Effector memory CD4-positive, alpha-beta T cell (primary cell): ENCODE measurements around the gene POT1.

ENCODE experiments used
- DNase-seq, 3 donors: peaks; one replicate each; pipeline ENCODE4 v3.0.0-alpha.2; 2020
- H3K27ac ChIP-seq: 2 replicates; pipeline ENCODE4 v1.7.0; 2013; ENCODE audit warnings: mild to moderate bottlenecking, low read length, moderate library complexity; ENCODE audit not compliant: insufficient read depth, poor library complexity, severe bottlenecking
- H3K27me3 ChIP-seq: replicated peaks from 2 replicates; pipeline ENCODE4 v1.7.0; 2013; ENCODE audit warnings: mild to moderate bottlenecking, low read length; ENCODE audit not compliant: insufficient read depth, control insufficient read depth, poor library complexity, severe bottlenecking
- H3K36me3 ChIP-seq: 2 replicates; pipeline ENCODE4 v1.7.0; 2013; ENCODE audit warnings: mild to moderate bottlenecking, low read length, moderate library complexity; ENCODE audit not compliant: control insufficient read depth, insufficient read depth
- H3K4me1 ChIP-seq: 2 replicates; pipeline ENCODE4 v1.7.0; 2013; ENCODE audit warnings: low read length, mild to moderate bottlenecking; ENCODE audit not compliant: control insufficient read depth, insufficient read depth, poor library complexity, severe bottlenecking
- H3K4me3 ChIP-seq: 2 replicates; pipeline ENCODE4 v1.7.0; 2013; ENCODE audit warnings: low read length, low read depth, mild to moderate bottlenecking; ENCODE audit not compliant: insufficient read depth, poor library complexity, severe bottlenecking
- H3K9me3 ChIP-seq: 2 replicates; pipeline ENCODE4 v1.7.0; 2013; ENCODE audit warnings: mild to moderate bottlenecking, low read length, moderate library complexity; ENCODE audit not compliant: control insufficient read depth

The POT1 gene

GRCh38 chr7:124818807-124819206 lies 110.8 kb downstream of the POT1 start:
- no peaks in the 10 kb centered on the region for H3K27me3 ChIP-seq
- no peaks in the 10 kb centered on the region for H3K9me3 ChIP-seq
- no peaks in the 10 kb centered on the region for H3K4me1 ChIP-seq
- no peak for DNase-seq
- H3K36me3 ChIP-seq: peaks cover 10% of the 10 kb centered on the region
- H3K27ac ChIP-seq: no peak overlapping the region
- no peak overlapping the region for H3K4me3 ChIP-seq

GRCh38 chr7:124813994-124814798 lies 115.4 kb downstream of the POT1 start:
- H3K4me3 ChIP-seq: no peak overlapping the region
- DNase-seq: no peak
- no peak overlapping the region for H3K27ac ChIP-seq
- no peaks in the 10 kb centered on the region for H3K27me3 ChIP-seq
- no peaks in the 10 kb centered on the region for H3K4me1 ChIP-seq
- no peaks in the 10 kb centered on the region for H3K36me3 ChIP-seq
- no peaks in the 10 kb centered on the region for H3K9me3 ChIP-seq

GRCh38 chr7:124812764-124813163 lies 116.9 kb downstream of the POT1 start:
- no peaks in the 10 kb centered on the region for H3K27me3 ChIP-seq
- DNase-seq: no peak
- no peaks in the 10 kb centered on the region for H3K4me1 ChIP-seq
- H3K27ac ChIP-seq: no peak overlapping the region
- no peaks in the 10 kb centered on the region for H3K36me3 ChIP-seq
- no peak overlapping the region for H3K4me3 ChIP-seq
- no peaks in the 10 kb centered on the region for H3K9me3 ChIP-seq

- Histone ChIP-seq H3K4me3 (no peak overlapping the region), H3K36me3 (no peaks in the 10 kb centered on the region), H3K9me3 (no peaks in the 10 kb centered on the region), H3K27ac (no peak overlapping the region), H3K4me1 (no peaks in the 10 kb centered on the region), H3K27me3 (no peaks in the 10 kb centered on the region)
- DNase-seq: no peak
Measured at GRCh38 chr7:124811341-124811740, 118.3 kb downstream of the POT1 start.

- Histone ChIP-seq H3K36me3 (no peaks in the 10 kb centered on the region), H3K27ac (no peak overlapping the region), H3K27me3 (no peaks in the 10 kb centered on the region), H3K9me3 (no peaks in the 10 kb centered on the region), H3K4me3 (no peak overlapping the region), H3K4me1 (no peaks in the 10 kb centered on the region)
- DNase-seq: no peak
Measured at GRCh38 chr7:124810605-124811004, 119.0 kb downstream of the POT1 start.

GRCh38 chr7:124808206-124808605 lies 121.4 kb downstream of the POT1 start:
- DNase-seq: no peak
- Histone ChIP-seq H3K36me3 (no peaks in the 10 kb centered on the region), H3K4me3 (no peak overlapping the region), H3K4me1 (no peaks in the 10 kb centered on the region), H3K9me3 (no peaks in the 10 kb centered on the region), H3K27ac (no peak overlapping the region), H3K27me3 (no peaks in the 10 kb centered on the region)

GRCh38 chr7:124801330-124801895 lies 128.2 kb downstream of the POT1 start:
- no peak for DNase-seq

GRCh38 chr7:124800386-124800785 lies 129.2 kb downstream of the POT1 start:
- no peak overlapping the region for H3K27ac ChIP-seq
- H3K4me1 ChIP-seq: no peaks in the 10 kb centered on the region
- DNase-seq: no peak
- H3K27me3 ChIP-seq: no peaks in the 10 kb centered on the region
- H3K9me3 ChIP-seq: no peaks in the 10 kb centered on the region
- H3K36me3 ChIP-seq: no peaks in the 10 kb centered on the region
- H3K4me3 ChIP-seq: no peak overlapping the region

More at GRCh38 chr7:124801330-124801895, 128.2 kb downstream of the POT1 start:
- no peak overlapping the region for H3K27ac ChIP-seq
- no peaks in the 10 kb centered on the region for H3K36me3 ChIP-seq
- H3K27me3 ChIP-seq: no peaks in the 10 kb centered on the region
- H3K9me3 ChIP-seq: no peaks in the 10 kb centered on the region
- H3K4me1 ChIP-seq: no peaks in the 10 kb centered on the region
- H3K4me3 ChIP-seq: no peak overlapping the region

- H3K36me3 ChIP-seq: no peaks in the 10 kb centered on the region
- no peak for DNase-seq
Measured at GRCh38 chr7:124799448-124799847, 130.2 kb downstream of the POT1 start.

GRCh38 chr7:124796771-124797170 lies 132.9 kb downstream of the POT1 start:
- no peak for DNase-seq
- H3K9me3 ChIP-seq: no peaks in the 10 kb centered on the region
- H3K4me3 ChIP-seq: no peak overlapping the region
- no peaks in the 10 kb centered on the region for H3K27me3 ChIP-seq
- no peak overlapping the region for H3K27ac ChIP-seq
- no peaks in the 10 kb centered on the region for H3K36me3 ChIP-seq
- H3K4me1 ChIP-seq: no peaks in the 10 kb centered on the region

More at GRCh38 chr7:124799448-124799847, 130.2 kb downstream of the POT1 start:
- Histone ChIP-seq H3K27me3 (no peaks in the 10 kb centered on the region), H3K27ac (no peak overlapping the region), H3K4me3 (no peak overlapping the region), H3K4me1 (no peaks in the 10 kb centered on the region), H3K9me3 (no peaks in the 10 kb centered on the region)
